GM12891 (cell line): ENCODE data around the gene OBP2B.

Source experiments
- PAX5 ChIP-seq: IDR thresholded peaks from 2 replicates; pipeline ENCODE4 v1.6.1; 2011; ENCODE audit warnings: low read length, moderate library complexity, mild to moderate bottlenecking; ENCODE audit not compliant: insufficient read depth, severe bottlenecking
- POLR2A ChIP-seq: IDR thresholded peaks from 2 replicates; pipeline ENCODE4 v1.6.1; 2011; ENCODE audit warnings: low read depth, low read length, control low read depth
- POLR2AphosphoS5 ChIP-seq: IDR thresholded peaks from 2 replicates; pipeline ENCODE4 v1.6.1; 2011; ENCODE audit warnings: low read depth, low read length, control low read depth
- SPI1 ChIP-seq: IDR thresholded peaks from 2 replicates; pipeline ENCODE4 v1.6.1; 2011; ENCODE audit warnings: low read depth, low read length, control low read depth
- TAF1 ChIP-seq: IDR thresholded peaks from 2 replicates; pipeline ENCODE4 v1.6.1; 2011; ENCODE audit warnings: low read depth, low read length, control low read depth

DNA sequence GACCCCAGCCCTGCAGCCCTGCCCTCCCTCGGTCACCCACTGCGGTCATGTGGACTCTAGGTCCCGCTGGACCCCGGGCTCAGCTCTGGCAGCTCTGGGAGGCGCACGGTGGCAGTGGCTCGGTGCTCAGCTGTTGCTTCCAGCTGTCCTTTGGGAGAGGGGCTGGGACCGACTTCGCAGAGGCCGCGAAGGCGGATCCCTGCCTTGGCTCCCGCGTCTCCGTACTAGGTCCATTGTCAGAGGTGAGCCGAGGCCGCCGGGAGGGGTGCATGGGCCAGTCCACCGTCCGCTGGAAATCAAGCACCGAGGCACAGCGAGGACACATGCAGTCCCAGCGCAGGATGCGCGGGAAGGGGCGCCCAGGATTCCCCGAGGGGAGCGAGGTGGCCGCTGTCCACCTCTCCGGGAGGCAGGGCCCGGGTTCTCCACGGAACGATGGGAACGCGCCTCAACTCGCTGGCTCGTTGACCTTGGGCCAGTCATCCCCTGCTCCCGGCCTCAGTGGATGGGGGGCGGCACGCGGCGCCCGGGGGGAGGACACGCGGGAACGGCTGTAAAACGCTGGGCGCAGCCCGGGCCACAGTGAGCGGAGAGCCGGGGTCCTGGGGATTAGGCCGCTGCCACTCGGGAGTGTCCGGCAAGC lies 46.1 kb downstream of the OBP2B start:
- TF ChIP-seq POLR2A (no peak), POLR2AphosphoS5 (no peak), TAF1 (no peak), SPI1 (no peak), PAX5 (no peak)
